Body of pancreas (tissue), 4 donors: Measurements from ENCODE around the gene NHLH1.

Experiments used
- POLR2A ChIP-seq, 3 donors: fragments of 450-650 bp; IDR thresholded peaks; one replicate each; pipeline ENCODE4 v1.6.1; 2016; ENCODE audit warnings: antibody characterized with exemption in 3 of 3, mild to moderate bottlenecking in 2 of 3
- TF ChIP-seq, protein P1 (sequence below), 7 experiments: fragments of 450-650 bp in 4 of 7; fragments of 200-600 bp in 3 of 7; sonication (generic) in 3 of 7; IDR thresholded peaks; one replicate each; pipeline ENCODE4 v1.5.1; 2016 to 2019; ENCODE audit warnings: antibody characterized with exemption in 7 of 7

DNA sequence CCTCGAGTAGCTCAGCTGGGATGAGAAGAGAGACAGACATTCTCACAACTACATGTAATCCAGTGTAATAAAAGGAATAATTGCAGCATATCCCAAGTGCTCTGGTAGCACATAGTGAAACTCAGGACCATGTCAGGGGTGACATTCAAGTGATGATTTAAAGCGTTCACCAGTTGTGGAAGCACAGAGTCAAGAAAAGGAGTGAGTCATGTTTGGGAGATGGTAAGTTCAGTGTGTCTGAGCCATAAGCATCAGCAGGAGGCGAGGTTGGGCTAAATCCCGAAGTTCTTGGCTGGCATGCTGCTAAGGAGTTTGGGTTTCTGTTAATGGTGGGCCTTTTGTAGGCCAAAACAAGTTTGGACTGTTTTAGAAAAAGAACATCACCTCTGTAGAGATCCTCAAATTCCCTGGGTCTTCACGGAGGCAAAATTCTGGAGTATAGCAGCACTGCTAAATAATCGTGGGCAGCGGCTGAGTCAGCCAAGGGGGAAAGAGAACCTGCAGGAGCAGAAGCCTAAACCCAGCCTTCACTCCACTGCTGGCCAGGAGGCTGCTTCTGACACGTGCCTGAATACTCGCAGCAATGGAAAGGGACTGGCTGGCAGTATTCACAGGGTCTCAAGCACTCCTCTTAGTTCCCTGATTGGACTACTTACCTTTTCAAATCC, 7.2 kb upstream of the NHLH1 start:
- TF ChIP-seq, protein P1, sequence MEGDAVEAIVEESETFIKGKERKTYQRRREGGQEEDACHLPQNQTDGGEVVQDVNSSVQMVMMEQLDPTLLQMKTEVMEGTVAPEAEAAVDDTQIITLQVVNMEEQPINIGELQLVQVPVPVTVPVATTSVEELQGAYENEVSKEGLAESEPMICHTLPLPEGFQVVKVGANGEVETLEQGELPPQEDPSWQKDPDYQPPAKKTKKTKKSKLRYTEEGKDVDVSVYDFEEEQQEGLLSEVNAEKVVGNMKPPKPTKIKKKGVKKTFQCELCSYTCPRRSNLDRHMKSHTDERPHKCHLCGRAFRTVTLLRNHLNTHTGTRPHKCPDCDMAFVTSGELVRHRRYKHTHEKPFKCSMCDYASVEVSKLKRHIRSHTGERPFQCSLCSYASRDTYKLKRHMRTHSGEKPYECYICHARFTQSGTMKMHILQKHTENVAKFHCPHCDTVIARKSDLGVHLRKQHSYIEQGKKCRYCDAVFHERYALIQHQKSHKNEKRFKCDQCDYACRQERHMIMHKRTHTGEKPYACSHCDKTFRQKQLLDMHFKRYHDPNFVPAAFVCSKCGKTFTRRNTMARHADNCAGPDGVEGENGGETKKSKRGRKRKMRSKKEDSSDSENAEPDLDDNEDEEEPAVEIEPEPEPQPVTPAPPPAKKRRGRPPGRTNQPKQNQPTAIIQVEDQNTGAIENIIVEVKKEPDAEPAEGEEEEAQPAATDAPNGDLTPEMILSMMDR (IDR thresholded peaks at IDR 0.05), result no peak
- TF ChIP-seq POLR2A (IDR thresholded peaks at IDR 0.05), result no peak
